ENCODE results near the gene B3GALT6.

DNA sequence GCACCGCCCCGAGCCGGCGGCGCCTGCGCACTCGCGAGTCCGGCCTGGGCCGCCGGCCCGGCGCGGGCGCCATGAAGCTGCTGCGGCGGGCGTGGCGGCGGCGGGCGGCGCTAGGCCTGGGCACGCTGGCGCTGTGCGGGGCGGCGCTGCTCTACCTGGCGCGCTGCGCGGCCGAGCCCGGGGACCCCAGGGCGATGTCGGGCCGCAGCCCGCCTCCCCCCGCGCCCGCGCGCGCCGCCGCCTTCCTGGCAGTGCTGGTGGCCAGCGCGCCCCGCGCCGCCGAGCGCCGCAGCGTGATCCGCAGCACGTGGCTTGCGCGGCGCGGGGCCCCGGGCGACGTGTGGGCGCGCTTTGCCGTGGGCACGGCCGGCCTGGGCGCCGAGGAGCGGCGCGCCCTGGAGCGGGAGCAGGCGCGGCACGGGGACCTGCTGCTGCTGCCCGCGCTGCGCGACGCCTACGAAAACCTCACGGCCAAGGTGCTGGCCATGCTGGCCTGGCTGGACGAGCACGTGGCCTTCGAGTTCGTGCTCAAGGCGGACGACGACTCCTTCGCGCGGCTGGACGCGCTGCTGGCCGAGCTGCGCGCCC lies at the start of gene B3GALT6:
- TF ChIP-seq POLR2A (IDR thresholded peaks at IDR 0.05; ENCODE audit: extremely low read depth, insufficient read length) = peak; percentile 39
- no peak for TF ChIP-seq CTCF (IDR thresholded peaks at IDR 0.05; ENCODE audit: low read depth, low read length)
- TF ChIP-seq, protein P1, sequence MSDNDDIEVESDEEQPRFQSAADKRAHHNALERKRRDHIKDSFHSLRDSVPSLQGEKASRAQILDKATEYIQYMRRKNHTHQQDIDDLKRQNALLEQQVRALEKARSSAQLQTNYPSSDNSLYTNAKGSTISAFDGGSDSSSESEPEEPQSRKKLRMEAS (IDR thresholded peaks at IDR 0.05; ENCODE audit: low read depth, low read length) = peak; percentile 76; the same call in 1 of the 2 replicates
